Neural cell (in vitro differentiated cells): ENCODE measurements around the gene FOXK1. TPM values are rescaled to one million over a fixed set of nuclear protein-coding genes. Genes with fewer than 3 reads are reported as not detected.

ENCODE experiments used
- H2AFZ ChIP-seq: fragments of 200-600, 300-800 bp; sonication (generic), shearing (Covaris generic); 2 replicates; pipeline ENCODE4 v1.6.0; 2014; ENCODE audit warnings: low read depth, mild to moderate bottlenecking, antibody characterized with exemption, low read length, moderate library complexity
- H3F3A ChIP-seq: fragments of 200-600 bp; shearing (Covaris generic); 2 replicates; pipeline ENCODE4 v1.6.1; 2016; ENCODE audit warnings: mild to moderate bottlenecking, moderate library complexity, mixed read lengths, antibody characterized with exemption, low read length; ENCODE audit not compliant: insufficient read depth, poor library complexity, severe bottlenecking
- H3K27ac ChIP-seq: fragments of 200-600, 300-800 bp; sonication (generic), shearing (Covaris generic); 2 replicates; pipeline ENCODE4 v1.5.1; 2014; ENCODE audit warnings: mild to moderate bottlenecking, low read length, moderate library complexity
- H3K27me3 ChIP-seq: fragments of 300-800, 200-600 bp; sonication (generic), shearing (Covaris generic); 2 replicates; pipeline ENCODE4 v1.6.0; 2014; ENCODE audit warnings: mild to moderate bottlenecking, low read depth, low read length, moderate library complexity; ENCODE audit not compliant: insufficient read depth
- H3K36me3 ChIP-seq: fragments of 300-800, 200-600 bp; sonication (generic), shearing (Covaris generic); 2 replicates; pipeline ENCODE4 v1.5.1; 2014; ENCODE audit warnings: mild to moderate bottlenecking, antibody characterized with exemption, low read length, moderate library complexity; ENCODE audit not compliant: insufficient read depth
- H3K4me2 ChIP-seq: fragments of 300-800, 200-600 bp; sonication (generic), shearing (Covaris generic); 2 replicates; pipeline ENCODE4 v1.6.0; 2014; ENCODE audit warnings: mild to moderate bottlenecking, low read length
- H3K4me3 ChIP-seq: fragments of 300-800, 200-600 bp; sonication (generic), shearing (Covaris generic); 2 replicates; pipeline ENCODE4 v1.5.1; 2014; ENCODE audit warnings: mild to moderate bottlenecking, low read length, moderate library complexity
- H3K79me2 ChIP-seq: fragments of 200-600 bp; shearing (Covaris generic); replicated peaks from 2 replicates; pipeline ENCODE4 v1.6.0; 2014; ENCODE audit warnings: mild to moderate bottlenecking, low read length, moderate library complexity; ENCODE audit not compliant: insufficient read depth
- H3K9ac ChIP-seq: fragments of 300-800, 200-600 bp; sonication (generic), shearing (Covaris generic); 2 replicates; pipeline ENCODE4 v1.6.1; 2016; ENCODE audit warnings: mild to moderate bottlenecking, low read length, mixed read lengths
- H3K9me2 ChIP-seq: fragments of 200-600 bp; shearing (Covaris generic); 2 replicates; pipeline ENCODE4 v1.6.1; 2016; ENCODE audit warnings: mild to moderate bottlenecking, low read length, mixed read lengths; ENCODE audit not compliant: insufficient read depth
- H3K9me3 ChIP-seq: fragments of 200-600, 300-800 bp; sonication (generic), shearing (Covaris generic); 2 replicates; pipeline ENCODE4 v1.6.1; 2016; ENCODE audit warnings: mild to moderate bottlenecking, mixed run types, low read length, moderate library complexity, mixed read lengths
- H4K20me1 ChIP-seq: fragments of 200-600 bp; shearing (Covaris generic); 2 replicates; pipeline ENCODE4 v1.6.1; 2016; ENCODE audit warnings: mild to moderate bottlenecking, mixed run types; ENCODE audit not compliant: insufficient read depth
- EP300 ChIP-seq: fragments of 450-650 bp; conservative IDR thresholded peaks from 2 replicates; pipeline ENCODE4 v1.6.1; 2014; ENCODE audit warnings: antibody characterized with exemption, mild to moderate bottlenecking, moderate library complexity; ENCODE audit not compliant: poor library complexity, severe bottlenecking
- EZH2 ChIP-seq: fragments of 200-600, 300-800 bp; shearing (Covaris generic), sonication (generic); IDR thresholded peaks from 2 replicates; pipeline ENCODE4 v1.6.1; 2014; ENCODE audit warnings: antibody characterized with exemption, low read length, borderline replicate concordance, mild to moderate bottlenecking; ENCODE audit not compliant: insufficient read depth, poor library complexity, severe bottlenecking
- MXI1 ChIP-seq: fragments of 450-650 bp; conservative IDR thresholded peaks from 2 replicates; pipeline ENCODE4 v1.6.1; 2014; ENCODE audit warnings: antibody characterized with exemption, mild to moderate bottlenecking; ENCODE audit not compliant: poor library complexity, severe bottlenecking
- POLR2AphosphoS5 ChIP-seq: IDR thresholded peaks from 2 replicates; pipeline ENCODE4 v1.6.1; 2012
- RAD21 ChIP-seq: fragments of 450-650 bp; conservative IDR thresholded peaks from 2 replicates; pipeline ENCODE4 v1.6.1; 2014; ENCODE audit warnings: antibody characterized with exemption, mild to moderate bottlenecking, moderate library complexity
- REST ChIP-seq: IDR thresholded peaks from 2 replicates; pipeline ENCODE4 v1.6.1; 2012; ENCODE audit warnings: borderline replicate concordance
- SMC3 ChIP-seq: fragments of 450-650 bp; conservative IDR thresholded peaks from 2 replicates; pipeline ENCODE4 v1.6.1; 2014; ENCODE audit warnings: antibody characterized with exemption, mild to moderate bottlenecking, moderate library complexity; ENCODE audit not compliant: poor library complexity
- TAF1 ChIP-seq: IDR thresholded peaks from 2 replicates; pipeline ENCODE4 v1.6.1; 2012; ENCODE audit warnings: low read depth
- polyA plus RNA-seq: library from polyadenylated mRNA; depleted of rRNA; stranded (reverse); fragments of >200 nt; gene quantifications from 2 replicates; pipeline ENCODE4 v1.2.3, GENCODE V29; 2014
- TF ChIP-seq, protein P1 (sequence below): fragments of 450-650 bp; IDR thresholded peaks from 2 replicates; pipeline ENCODE4 v1.5.1; 2014; ENCODE audit warnings: antibody characterized with exemption, mild to moderate bottlenecking, moderate library complexity; ENCODE audit not compliant: poor library complexity, severe bottlenecking

Gene FOXK1
- polyA plus RNA-seq, 1 donor from 2014 or later: 7.4 TPM

DNA sequence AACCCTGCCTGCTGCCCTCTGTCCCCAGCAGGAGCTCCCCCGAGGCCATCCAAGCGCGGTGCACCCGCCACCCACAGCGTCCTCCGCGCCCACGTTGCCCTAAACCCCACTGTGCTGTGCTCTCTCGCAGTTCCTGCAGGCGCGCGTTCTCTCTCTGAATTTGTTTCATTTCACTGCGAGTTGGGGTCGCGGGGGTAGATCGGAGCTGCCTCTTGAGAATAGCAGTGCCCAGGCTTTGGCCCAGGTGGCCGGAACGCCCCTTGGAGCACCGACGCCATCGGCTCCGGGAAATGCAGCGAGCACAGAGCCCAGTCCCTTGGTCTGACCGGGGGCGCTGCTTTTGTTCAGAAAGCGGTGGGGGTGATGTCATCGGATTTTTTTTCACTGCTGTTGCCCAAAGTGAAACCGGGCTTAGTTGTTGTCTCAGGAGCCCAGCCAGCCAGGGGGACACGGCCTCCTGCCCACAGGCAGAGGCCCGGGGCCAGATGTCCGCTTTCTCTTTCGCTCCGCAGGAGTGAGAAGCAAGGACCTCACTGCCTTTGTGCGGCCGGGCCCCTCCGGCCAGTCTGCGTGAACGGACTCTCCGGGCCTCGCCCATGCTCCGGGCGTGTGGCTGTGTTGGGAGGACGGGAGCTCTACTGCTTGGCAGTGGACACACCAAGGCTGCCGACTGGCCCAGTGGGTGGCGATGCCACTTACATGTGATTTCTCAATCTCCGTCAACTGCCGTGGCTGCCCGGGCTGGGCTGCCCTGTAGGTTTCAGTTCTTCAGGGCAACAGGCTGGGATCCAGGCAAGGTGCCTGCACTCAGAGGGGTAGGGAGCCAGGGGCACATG, 43.1 kb downstream of the FOXK1 start:
- Histone ChIP-seq H3K9me2 (no peaks in the 10 kb centered on the region), H4K20me1 (no peaks in the 10 kb centered on the region), H3K27me3 (no peaks in the 10 kb centered on the region), H3K9me3 (no peaks in the 10 kb centered on the region), H3K79me2 (no peaks in the 10 kb centered on the region), H3K4me2 (no peak overlapping the region), H3K36me3 (no peaks in the 10 kb centered on the region), H3F3A (no peaks in the 10 kb centered on the region), H3K27ac (no peak overlapping the region), H2AFZ (no peak overlapping the region), H3K9ac (no peak overlapping the region), H3K4me3 (no peak overlapping the region)
- TF ChIP-seq POLR2AphosphoS5 (no peak), EZH2 (no peak), TAF1 (no peak), EP300 (no peak), REST (no peak), SMC3 (no peak), RAD21 (no peak), MXI1 (no peak)
- TF ChIP-seq, protein P1, sequence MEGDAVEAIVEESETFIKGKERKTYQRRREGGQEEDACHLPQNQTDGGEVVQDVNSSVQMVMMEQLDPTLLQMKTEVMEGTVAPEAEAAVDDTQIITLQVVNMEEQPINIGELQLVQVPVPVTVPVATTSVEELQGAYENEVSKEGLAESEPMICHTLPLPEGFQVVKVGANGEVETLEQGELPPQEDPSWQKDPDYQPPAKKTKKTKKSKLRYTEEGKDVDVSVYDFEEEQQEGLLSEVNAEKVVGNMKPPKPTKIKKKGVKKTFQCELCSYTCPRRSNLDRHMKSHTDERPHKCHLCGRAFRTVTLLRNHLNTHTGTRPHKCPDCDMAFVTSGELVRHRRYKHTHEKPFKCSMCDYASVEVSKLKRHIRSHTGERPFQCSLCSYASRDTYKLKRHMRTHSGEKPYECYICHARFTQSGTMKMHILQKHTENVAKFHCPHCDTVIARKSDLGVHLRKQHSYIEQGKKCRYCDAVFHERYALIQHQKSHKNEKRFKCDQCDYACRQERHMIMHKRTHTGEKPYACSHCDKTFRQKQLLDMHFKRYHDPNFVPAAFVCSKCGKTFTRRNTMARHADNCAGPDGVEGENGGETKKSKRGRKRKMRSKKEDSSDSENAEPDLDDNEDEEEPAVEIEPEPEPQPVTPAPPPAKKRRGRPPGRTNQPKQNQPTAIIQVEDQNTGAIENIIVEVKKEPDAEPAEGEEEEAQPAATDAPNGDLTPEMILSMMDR: no peak

GRCh38 chr7:4725850-4726450, 43.9 kb downstream of the FOXK1 start:
- Histone ChIP-seq H3K9ac (no peak overlapping the region), H3K9me2 (no peaks in the 10 kb centered on the region), H3K4me3 (no peak overlapping the region), H3K4me2 (no peak overlapping the region), H3K27ac (no peak overlapping the region), H3F3A (no peaks in the 10 kb centered on the region), H3K9me3 (no peaks in the 10 kb centered on the region), H4K20me1 (no peaks in the 10 kb centered on the region), H3K36me3 (no peaks in the 10 kb centered on the region), H3K27me3 (no peaks in the 10 kb centered on the region), H2AFZ (no peak overlapping the region), H3K79me2 (no peaks in the 10 kb centered on the region)
- no peak for TF ChIP-seq SMC3
- TF ChIP-seq POLR2AphosphoS5: no peak
